ENCODE data around the gene PBLD. TPM values are rescaled to one million over a fixed set of nuclear protein-coding genes. Genes with fewer than 3 reads are reported as not detected.

PBLD gene
- total and polyA plus RNA-seq, 9 of the 15 experiments (the other 6 are each of a cell fraction or from before 2014, with no cell fraction given) = 1.2 to 4.3 (median 2.5) TPM

GRCh38 chr10:68331455-68332258, 1.1 kb downstream of the PBLD start, which contains the start of gene HNRNPH3 (continued):
- TF ChIP-seq, protein P1, sequence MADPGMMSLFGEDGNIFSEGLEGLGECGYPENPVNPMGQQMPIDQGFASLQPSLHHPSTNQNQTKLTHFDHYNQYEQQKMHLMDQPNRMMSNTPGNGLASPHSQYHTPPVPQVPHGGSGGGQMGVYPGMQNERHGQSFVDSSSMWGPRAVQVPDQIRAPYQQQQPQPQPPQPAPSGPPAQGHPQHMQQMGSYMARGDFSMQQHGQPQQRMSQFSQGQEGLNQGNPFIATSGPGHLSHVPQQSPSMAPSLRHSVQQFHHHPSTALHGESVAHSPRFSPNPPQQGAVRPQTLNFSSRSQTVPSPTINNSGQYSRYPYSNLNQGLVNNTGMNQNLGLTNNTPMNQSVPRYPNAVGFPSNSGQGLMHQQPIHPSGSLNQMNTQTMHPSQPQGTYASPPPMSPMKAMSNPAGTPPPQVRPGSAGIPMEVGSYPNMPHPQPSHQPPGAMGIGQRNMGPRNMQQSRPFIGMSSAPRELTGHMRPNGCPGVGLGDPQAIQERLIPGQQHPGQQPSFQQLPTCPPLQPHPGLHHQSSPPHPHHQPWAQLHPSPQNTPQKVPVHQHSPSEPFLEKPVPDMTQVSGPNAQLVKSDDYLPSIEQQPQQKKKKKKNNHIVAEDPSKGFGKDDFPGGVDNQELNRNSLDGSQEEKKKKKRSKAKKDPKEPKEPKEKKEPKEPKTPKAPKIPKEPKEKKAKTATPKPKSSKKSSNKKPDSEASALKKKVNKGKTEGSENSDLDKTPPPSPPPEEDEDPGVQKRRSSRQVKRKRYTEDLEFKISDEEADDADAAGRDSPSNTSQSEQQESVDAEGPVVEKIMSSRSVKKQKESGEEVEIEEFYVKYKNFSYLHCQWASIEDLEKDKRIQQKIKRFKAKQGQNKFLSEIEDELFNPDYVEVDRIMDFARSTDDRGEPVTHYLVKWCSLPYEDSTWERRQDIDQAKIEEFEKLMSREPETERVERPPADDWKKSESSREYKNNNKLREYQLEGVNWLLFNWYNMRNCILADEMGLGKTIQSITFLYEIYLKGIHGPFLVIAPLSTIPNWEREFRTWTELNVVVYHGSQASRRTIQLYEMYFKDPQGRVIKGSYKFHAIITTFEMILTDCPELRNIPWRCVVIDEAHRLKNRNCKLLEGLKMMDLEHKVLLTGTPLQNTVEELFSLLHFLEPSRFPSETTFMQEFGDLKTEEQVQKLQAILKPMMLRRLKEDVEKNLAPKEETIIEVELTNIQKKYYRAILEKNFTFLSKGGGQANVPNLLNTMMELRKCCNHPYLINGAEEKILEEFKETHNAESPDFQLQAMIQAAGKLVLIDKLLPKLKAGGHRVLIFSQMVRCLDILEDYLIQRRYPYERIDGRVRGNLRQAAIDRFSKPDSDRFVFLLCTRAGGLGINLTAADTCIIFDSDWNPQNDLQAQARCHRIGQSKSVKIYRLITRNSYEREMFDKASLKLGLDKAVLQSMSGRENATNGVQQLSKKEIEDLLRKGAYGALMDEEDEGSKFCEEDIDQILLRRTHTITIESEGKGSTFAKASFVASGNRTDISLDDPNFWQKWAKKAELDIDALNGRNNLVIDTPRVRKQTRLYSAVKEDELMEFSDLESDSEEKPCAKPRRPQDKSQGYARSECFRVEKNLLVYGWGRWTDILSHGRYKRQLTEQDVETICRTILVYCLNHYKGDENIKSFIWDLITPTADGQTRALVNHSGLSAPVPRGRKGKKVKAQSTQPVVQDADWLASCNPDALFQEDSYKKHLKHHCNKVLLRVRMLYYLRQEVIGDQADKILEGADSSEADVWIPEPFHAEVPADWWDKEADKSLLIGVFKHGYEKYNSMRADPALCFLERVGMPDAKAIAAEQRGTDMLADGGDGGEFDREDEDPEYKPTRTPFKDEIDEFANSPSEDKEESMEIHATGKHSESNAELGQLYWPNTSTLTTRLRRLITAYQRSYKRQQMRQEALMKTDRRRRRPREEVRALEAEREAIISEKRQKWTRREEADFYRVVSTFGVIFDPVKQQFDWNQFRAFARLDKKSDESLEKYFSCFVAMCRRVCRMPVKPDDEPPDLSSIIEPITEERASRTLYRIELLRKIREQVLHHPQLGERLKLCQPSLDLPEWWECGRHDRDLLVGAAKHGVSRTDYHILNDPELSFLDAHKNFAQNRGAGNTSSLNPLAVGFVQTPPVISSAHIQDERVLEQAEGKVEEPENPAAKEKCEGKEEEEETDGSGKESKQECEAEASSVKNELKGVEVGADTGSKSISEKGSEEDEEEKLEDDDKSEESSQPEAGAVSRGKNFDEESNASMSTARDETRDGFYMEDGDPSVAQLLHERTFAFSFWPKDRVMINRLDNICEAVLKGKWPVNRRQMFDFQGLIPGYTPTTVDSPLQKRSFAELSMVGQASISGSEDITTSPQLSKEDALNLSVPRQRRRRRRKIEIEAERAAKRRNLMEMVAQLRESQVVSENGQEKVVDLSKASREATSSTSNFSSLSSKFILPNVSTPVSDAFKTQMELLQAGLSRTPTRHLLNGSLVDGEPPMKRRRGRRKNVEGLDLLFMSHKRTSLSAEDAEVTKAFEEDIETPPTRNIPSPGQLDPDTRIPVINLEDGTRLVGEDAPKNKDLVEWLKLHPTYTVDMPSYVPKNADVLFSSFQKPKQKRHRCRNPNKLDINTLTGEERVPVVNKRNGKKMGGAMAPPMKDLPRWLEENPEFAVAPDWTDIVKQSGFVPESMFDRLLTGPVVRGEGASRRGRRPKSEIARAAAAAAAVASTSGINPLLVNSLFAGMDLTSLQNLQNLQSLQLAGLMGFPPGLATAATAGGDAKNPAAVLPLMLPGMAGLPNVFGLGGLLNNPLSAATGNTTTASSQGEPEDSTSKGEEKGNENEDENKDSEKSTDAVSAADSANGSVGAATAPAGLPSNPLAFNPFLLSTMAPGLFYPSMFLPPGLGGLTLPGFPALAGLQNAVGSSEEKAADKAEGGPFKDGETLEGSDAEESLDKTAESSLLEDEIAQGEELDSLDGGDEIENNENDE (IDR thresholded peaks at IDR 0.05; ENCODE audit: low read depth, low read length) = peak; percentile 9
- TF ChIP-seq ZNF780A (CRISPR knock-in tag; IDR thresholded peaks at IDR 0.05) (0 out of 2 replicates have a peak, but pooled peaks have one; percentile 43), E2F8 (IDR thresholded peaks at IDR 0.05; ENCODE audit: low read depth, partially characterized antibody) (no peak), JUN (IDR thresholded peaks at IDR 0.05; ENCODE audit: borderline replicate concordance, low read depth, low read length) (no peak), JUN (CRISPR knock-in tag; IDR thresholded peaks at IDR 0.05; ENCODE audit: borderline replicate concordance) (no peak), ZNF24 (IDR thresholded peaks at IDR 0.05) (peak; percentile 56; the same call in 1 of the 2 replicates), NCOA6 (IDR thresholded peaks at IDR 0.05) (peak; percentile 71), FOXP1 (CRISPR knock-in tag; IDR thresholded peaks at IDR 0.05) (peak; percentile 67; the same call in 1 of the 2 replicates), ZNF143 (CRISPR knock-in tag; IDR thresholded peaks at IDR 0.05) (no peak), U2AF1 (optimal IDR thresholded peaks at IDR 0.05; ENCODE audit: low read depth, low read length) (peak; percentile 43), PHF8 (IDR thresholded peaks at IDR 0.05; ENCODE audit: borderline replicate concordance, low read length) (peak; percentile 89), HMG20A (CRISPR knock-in tag; conservative IDR thresholded peaks at IDR 0.05) (no peak), SP1 (CRISPR knock-in tag; IDR thresholded peaks at IDR 0.05) (peak; percentile 96)
